ENCODE measurements around the gene MPHOSPH8.

DNA sequence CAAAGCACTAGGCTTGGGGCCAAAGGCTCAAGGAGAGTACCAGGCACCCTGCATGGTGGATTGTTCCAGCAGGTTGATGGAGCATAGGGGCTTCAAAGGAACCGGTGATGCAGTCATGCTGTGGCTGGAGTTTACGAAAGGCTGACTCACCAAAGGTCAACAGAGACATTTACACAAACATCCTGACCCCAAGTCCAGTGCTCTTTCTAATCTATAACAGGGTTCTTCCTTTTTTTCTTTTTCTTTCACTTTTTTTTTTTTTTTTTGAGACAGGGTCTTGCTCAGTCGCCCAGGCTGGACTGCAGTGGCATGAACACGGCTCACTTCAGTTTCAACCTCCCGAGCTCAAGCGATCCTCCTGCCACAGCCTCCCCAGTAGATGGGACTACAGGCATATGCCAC is 36.5 kb upstream of the MPHOSPH8 start:
- TF ChIP-seq, protein P1, sequence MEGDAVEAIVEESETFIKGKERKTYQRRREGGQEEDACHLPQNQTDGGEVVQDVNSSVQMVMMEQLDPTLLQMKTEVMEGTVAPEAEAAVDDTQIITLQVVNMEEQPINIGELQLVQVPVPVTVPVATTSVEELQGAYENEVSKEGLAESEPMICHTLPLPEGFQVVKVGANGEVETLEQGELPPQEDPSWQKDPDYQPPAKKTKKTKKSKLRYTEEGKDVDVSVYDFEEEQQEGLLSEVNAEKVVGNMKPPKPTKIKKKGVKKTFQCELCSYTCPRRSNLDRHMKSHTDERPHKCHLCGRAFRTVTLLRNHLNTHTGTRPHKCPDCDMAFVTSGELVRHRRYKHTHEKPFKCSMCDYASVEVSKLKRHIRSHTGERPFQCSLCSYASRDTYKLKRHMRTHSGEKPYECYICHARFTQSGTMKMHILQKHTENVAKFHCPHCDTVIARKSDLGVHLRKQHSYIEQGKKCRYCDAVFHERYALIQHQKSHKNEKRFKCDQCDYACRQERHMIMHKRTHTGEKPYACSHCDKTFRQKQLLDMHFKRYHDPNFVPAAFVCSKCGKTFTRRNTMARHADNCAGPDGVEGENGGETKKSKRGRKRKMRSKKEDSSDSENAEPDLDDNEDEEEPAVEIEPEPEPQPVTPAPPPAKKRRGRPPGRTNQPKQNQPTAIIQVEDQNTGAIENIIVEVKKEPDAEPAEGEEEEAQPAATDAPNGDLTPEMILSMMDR (IDR thresholded peaks at IDR 0.05), result no peak
- TF ChIP-seq TEAD4 (CRISPR knock-in tag; IDR thresholded peaks at IDR 0.05) (no peak), ZNF138 (CRISPR knock-in tag; conservative IDR thresholded peaks at IDR 0.05) (no peak), FOXJ3 (CRISPR knock-in tag; IDR thresholded peaks at IDR 0.05; ENCODE audit: borderline replicate concordance) (no peak), SP1 (CRISPR knock-in tag; conservative IDR thresholded peaks at IDR 0.05) (no peak), ATF1 (CRISPR knock-in tag; IDR thresholded peaks at IDR 0.05) (no peak), SMAD3 (CRISPR knock-in tag; IDR thresholded peaks at IDR 0.05; ENCODE audit: borderline replicate concordance) (no peak), JUN (CRISPR knock-in tag; IDR thresholded peaks at IDR 0.05) (no peak), NR3C1 (CRISPR knock-in tag; conservative IDR thresholded peaks at IDR 0.05; ENCODE audit: low read depth) (no peak)
- TF ChIP-seq, protein P2, sequence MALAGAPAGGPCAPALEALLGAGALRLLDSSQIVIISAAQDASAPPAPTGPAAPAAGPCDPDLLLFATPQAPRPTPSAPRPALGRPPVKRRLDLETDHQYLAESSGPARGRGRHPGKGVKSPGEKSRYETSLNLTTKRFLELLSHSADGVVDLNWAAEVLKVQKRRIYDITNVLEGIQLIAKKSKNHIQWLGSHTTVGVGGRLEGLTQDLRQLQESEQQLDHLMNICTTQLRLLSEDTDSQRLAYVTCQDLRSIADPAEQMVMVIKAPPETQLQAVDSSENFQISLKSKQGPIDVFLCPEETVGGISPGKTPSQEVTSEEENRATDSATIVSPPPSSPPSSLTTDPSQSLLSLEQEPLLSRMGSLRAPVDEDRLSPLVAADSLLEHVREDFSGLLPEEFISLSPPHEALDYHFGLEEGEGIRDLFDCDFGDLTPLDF (CRISPR knock-in tag; IDR thresholded peaks at IDR 0.05), result no peak
- TF ChIP-seq, protein P3, sequence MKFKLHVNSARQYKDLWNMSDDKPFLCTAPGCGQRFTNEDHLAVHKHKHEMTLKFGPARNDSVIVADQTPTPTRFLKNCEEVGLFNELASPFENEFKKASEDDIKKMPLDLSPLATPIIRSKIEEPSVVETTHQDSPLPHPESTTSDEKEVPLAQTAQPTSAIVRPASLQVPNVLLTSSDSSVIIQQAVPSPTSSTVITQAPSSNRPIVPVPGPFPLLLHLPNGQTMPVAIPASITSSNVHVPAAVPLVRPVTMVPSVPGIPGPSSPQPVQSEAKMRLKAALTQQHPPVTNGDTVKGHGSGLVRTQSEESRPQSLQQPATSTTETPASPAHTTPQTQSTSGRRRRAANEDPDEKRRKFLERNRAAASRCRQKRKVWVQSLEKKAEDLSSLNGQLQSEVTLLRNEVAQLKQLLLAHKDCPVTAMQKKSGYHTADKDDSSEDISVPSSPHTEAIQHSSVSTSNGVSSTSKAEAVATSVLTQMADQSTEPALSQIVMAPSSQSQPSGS (CRISPR knock-in tag; IDR thresholded peaks at IDR 0.05; ENCODE audit: borderline replicate concordance, low read depth), result no peak
- TF ChIP-seq, protein P4, sequence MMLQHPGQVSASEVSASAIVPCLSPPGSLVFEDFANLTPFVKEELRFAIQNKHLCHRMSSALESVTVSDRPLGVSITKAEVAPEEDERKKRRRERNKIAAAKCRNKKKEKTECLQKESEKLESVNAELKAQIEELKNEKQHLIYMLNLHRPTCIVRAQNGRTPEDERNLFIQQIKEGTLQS (CRISPR knock-in tag; conservative IDR thresholded peaks at IDR 0.05), result no peak
- TF ChIP-seq, protein P5, sequence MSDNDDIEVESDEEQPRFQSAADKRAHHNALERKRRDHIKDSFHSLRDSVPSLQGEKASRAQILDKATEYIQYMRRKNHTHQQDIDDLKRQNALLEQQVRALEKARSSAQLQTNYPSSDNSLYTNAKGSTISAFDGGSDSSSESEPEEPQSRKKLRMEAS (CRISPR knock-in tag; IDR thresholded peaks at IDR 0.05), result no peak
- TF ChIP-seq, protein P6, sequence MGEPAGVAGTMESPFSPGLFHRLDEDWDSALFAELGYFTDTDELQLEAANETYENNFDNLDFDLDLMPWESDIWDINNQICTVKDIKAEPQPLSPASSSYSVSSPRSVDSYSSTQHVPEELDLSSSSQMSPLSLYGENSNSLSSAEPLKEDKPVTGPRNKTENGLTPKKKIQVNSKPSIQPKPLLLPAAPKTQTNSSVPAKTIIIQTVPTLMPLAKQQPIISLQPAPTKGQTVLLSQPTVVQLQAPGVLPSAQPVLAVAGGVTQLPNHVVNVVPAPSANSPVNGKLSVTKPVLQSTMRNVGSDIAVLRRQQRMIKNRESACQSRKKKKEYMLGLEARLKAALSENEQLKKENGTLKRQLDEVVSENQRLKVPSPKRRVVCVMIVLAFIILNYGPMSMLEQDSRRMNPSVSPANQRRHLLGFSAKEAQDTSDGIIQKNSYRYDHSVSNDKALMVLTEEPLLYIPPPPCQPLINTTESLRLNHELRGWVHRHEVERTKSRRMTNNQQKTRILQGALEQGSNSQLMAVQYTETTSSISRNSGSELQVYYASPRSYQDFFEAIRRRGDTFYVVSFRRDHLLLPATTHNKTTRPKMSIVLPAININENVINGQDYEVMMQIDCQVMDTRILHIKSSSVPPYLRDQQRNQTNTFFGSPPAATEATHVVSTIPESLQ (CRISPR knock-in tag; IDR thresholded peaks at IDR 0.05), result no peak
